ENCODE data around the gene FAM222B.

The FAM222B gene

GRCh38 chr17:28710861-28711722, 131.5 kb downstream of the FAM222B start:
- peak; percentile 94 for DNase-seq

GRCh38 chr17:28707339-28707720, 135.3 kb downstream of the FAM222B start:
- no peak for DNase-seq

- no peak for DNase-seq
Observed at GRCh38 chr17:28706471-28707338, 135.9 kb downstream of the FAM222B start.
